Esophagus muscularis mucosa (tissue), 4 donors: ENCODE measurements around the gene FUT9.

Experiments
- EP300 ChIP-seq: sonication (generic); formaldehyde crosslinking; IDR thresholded peaks from one replicate; pipeline ENCODE4 v1.6.1; 2017; ENCODE audit warnings: antibody characterized with exemption
- POLR2A ChIP-seq: fragments of 450-650 bp; IDR thresholded peaks from one replicate; pipeline ENCODE4 v1.6.1; 2017; ENCODE audit warnings: antibody characterized with exemption, moderate library complexity, mild to moderate bottlenecking, low read depth
- TF ChIP-seq, protein P1 (sequence below), 3 experiments: fragments of 200-600 bp in 2 of 3; fragments of 450-650 bp in 1 of 3; sonication (generic) in 2 of 3; IDR thresholded peaks; one replicate each; pipeline ENCODE4 v1.5.1; 2017 to 2019; ENCODE audit warnings: antibody characterized with exemption in 3 of 3, mild to moderate bottlenecking in 2 of 3, moderate library complexity in 1 of 3

DNA sequence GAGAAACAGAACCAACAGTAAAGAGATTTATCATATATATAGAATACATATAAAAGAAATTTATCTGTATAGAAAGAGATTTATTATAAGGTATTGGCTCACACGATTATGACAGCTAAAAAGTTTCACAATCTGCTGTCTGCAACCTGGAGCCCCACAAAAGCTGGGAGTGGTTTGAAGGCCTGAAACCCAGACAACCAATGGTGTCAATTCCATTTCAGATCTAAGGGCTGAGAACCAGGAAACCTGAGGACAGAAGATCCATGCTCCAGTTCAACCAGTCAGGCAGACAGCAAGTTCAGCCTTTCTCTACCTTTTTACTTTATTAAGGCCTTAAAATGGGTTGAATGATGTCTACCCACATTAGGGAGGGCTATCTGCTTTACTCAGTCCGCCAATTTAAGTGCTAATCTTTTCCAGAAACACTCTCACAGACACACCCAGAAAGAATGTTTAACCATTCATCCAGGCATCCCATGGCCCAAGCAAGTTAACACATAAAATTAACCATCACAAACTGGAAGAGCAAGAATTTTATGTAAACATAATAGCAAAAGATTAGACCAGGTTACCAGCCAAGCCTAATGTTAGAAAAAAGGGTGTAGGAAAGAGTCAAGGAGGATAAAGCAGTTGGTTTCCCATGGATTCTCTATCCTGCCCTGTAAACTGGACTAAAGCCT lies 170.9 kb downstream of the FUT9 start:
- no peak for TF ChIP-seq POLR2A
- no peak for TF ChIP-seq EP300
- TF ChIP-seq, protein P1, sequence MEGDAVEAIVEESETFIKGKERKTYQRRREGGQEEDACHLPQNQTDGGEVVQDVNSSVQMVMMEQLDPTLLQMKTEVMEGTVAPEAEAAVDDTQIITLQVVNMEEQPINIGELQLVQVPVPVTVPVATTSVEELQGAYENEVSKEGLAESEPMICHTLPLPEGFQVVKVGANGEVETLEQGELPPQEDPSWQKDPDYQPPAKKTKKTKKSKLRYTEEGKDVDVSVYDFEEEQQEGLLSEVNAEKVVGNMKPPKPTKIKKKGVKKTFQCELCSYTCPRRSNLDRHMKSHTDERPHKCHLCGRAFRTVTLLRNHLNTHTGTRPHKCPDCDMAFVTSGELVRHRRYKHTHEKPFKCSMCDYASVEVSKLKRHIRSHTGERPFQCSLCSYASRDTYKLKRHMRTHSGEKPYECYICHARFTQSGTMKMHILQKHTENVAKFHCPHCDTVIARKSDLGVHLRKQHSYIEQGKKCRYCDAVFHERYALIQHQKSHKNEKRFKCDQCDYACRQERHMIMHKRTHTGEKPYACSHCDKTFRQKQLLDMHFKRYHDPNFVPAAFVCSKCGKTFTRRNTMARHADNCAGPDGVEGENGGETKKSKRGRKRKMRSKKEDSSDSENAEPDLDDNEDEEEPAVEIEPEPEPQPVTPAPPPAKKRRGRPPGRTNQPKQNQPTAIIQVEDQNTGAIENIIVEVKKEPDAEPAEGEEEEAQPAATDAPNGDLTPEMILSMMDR (IDR thresholded peaks at IDR 0.05): no peak
